Liver (tissue), 9 donors: ENCODE data around the gene TNFAIP3. TPM values are rescaled to one million over a fixed set of nuclear protein-coding genes. Genes with fewer than 3 reads are reported as not detected.

Source experiments
- DNase-seq: peaks from one replicate; pipeline ENCODE4 v3.0.0-alpha.2; 2017; ENCODE audit warnings: low spot score
- H3K27ac ChIP-seq, 2 donors: one replicate each; pipeline ENCODE4 v1.7.0; 2013; ENCODE audit warnings: inconsistent platforms in 2 of 2, low read length in 2 of 2, control low read depth in 1 of 2, low read depth in 1 of 2, mild to moderate bottlenecking in 1 of 2
- H3K27me3 ChIP-seq, 4 donors: one replicate each; pipeline versions ENCODE4 v1.6.1 to v1.7.0; 2013; ENCODE audit warnings: low read length in 3 of 4, inconsistent platforms in 1 of 4, mild to moderate bottlenecking in 1 of 4, moderate library complexity in 1 of 4; ENCODE audit not compliant: control insufficient read depth in 4 of 4, insufficient read depth in 4 of 4
- H3K36me3 ChIP-seq, 4 donors: one replicate each; pipeline versions ENCODE4 v1.6.1 to v1.7.0; 2013; ENCODE audit warnings: low read length in 3 of 4, mild to moderate bottlenecking in 3 of 4, low read depth in 1 of 4, moderate library complexity in 1 of 4; ENCODE audit not compliant: control insufficient read depth in 4 of 4, insufficient read depth in 3 of 4
- H3K4me1 ChIP-seq, 4 donors: one replicate each; pipeline versions ENCODE4 v1.6.1 to v1.7.0; 2013; ENCODE audit warnings: low read length in 3 of 4, mild to moderate bottlenecking in 3 of 4, moderate library complexity in 1 of 4; ENCODE audit not compliant: control insufficient read depth in 4 of 4, insufficient read depth in 4 of 4
- H3K4me3 ChIP-seq, 3 donors: one replicate each; pipeline versions ENCODE4 v1.6.1 to v1.7.0; 2013; ENCODE audit warnings: low read length in 3 of 3, control low read depth in 1 of 3, low read depth in 1 of 3, mild to moderate bottlenecking in 1 of 3
- H3K9ac ChIP-seq, 2 donors: one replicate each; pipeline ENCODE4 v1.7.0; 2013; ENCODE audit warnings: low read length in 2 of 2, mild to moderate bottlenecking in 2 of 2, moderate library complexity in 2 of 2, control low read depth in 1 of 2, low read depth in 1 of 2
- H3K9me3 ChIP-seq, 4 donors: one replicate each; pipeline versions ENCODE4 v1.6.1 to v1.7.0; 2013; ENCODE audit warnings: low read length in 3 of 4; ENCODE audit not compliant: control insufficient read depth in 4 of 4
- ATF3 ChIP-seq: IDR thresholded peaks from 2 replicates; pipeline ENCODE4 v1.6.1; 2016; ENCODE audit warnings: antibody characterized with exemption
- CTCF ChIP-seq: fragments of 150-350 bp; IDR thresholded peaks from 2 replicates; pipeline ENCODE4 v1.5.1; 2017; ENCODE audit warnings: improper control_type of control experiment, low read depth, low read length; ENCODE audit not compliant: missing input control
- EGR1 ChIP-seq, 2 donors: IDR thresholded peaks; 2 replicates each; pipeline ENCODE4 v1.6.1; 2016 to 2018; ENCODE audit warnings: antibody characterized with exemption in 2 of 2, low read depth in 2 of 2
- FOXA1 ChIP-seq: IDR thresholded peaks from 2 replicates; pipeline ENCODE4 v1.6.1; 2016; ENCODE audit warnings: antibody characterized with exemption
- FOXA2 ChIP-seq: IDR thresholded peaks from 2 replicates; pipeline ENCODE4 v1.6.1; 2016; ENCODE audit warnings: antibody characterized with exemption
- GABPA ChIP-seq, 2 donors: IDR thresholded peaks in 1 of 2; conservative IDR thresholded peaks in 1 of 2; 2 replicates each; pipeline ENCODE4 v1.6.1; 2016; ENCODE audit warnings: antibody characterized with exemption in 2 of 2, mild to moderate bottlenecking in 1 of 2, moderate library complexity in 1 of 2
- HNF4A ChIP-seq, 2 donors: conservative IDR thresholded peaks; 2 replicates each; pipeline ENCODE4 v1.6.1; 2016; ENCODE audit warnings: antibody characterized with exemption in 2 of 2, mild to moderate bottlenecking in 2 of 2
- HNF4G ChIP-seq: IDR thresholded peaks from 2 replicates; pipeline ENCODE4 v1.6.1; 2016; ENCODE audit warnings: antibody characterized with exemption
- MAX ChIP-seq: IDR thresholded peaks from 2 replicates; pipeline ENCODE4 v1.6.1; 2016; ENCODE audit warnings: antibody characterized with exemption
- NR2F2 ChIP-seq: IDR thresholded peaks from 2 replicates; pipeline ENCODE4 v1.6.1; 2016; ENCODE audit warnings: antibody characterized with exemption
- RAD21 ChIP-seq, 2 donors: IDR thresholded peaks; 2 replicates each; pipeline ENCODE4 v1.6.1; 2016; ENCODE audit warnings: antibody characterized with exemption in 2 of 2, mild to moderate bottlenecking in 2 of 2
- RXRA ChIP-seq, 2 donors: IDR thresholded peaks; 2 replicates each; pipeline ENCODE4 v1.6.1; 2017 to 2018; ENCODE audit warnings: antibody characterized with exemption in 2 of 2, mild to moderate bottlenecking in 1 of 2
- SP1 ChIP-seq: IDR thresholded peaks from 2 replicates; pipeline ENCODE4 v1.6.1; 2018; ENCODE audit warnings: antibody characterized with exemption, mild to moderate bottlenecking
- TAF1 ChIP-seq: conservative IDR thresholded peaks from 2 replicates; pipeline ENCODE4 v1.6.1; 2016; ENCODE audit warnings: antibody characterized with exemption, mild to moderate bottlenecking
- YY1 ChIP-seq: IDR thresholded peaks from 2 replicates; pipeline ENCODE4 v1.6.1; 2016; ENCODE audit warnings: antibody characterized with exemption, mild to moderate bottlenecking
- WGBS: extraction: QIAGEN DNeasy Blood & Tissue Kit; methylation state at CpG from one replicate; pipeline ENCODE4 v1.1.7; 2013; 5-methylcytosine and 5-hydroxymethylcytosine counted together
- polyA plus RNA-seq, 2 donors: library from polyadenylated mRNA; stranded (reverse) in 1 of 2; unstranded in 1 of 2; fragments of 200-250 nt in 1 of 2; fragments of >200 nt in 1 of 2; fragmentation: Nextera tagmentation in 1 of 2; extraction: Ambion mirVana in 1 of 2; gene quantifications; one replicate each; pipeline versions ENCODE4 v1.2.1 to v1.2.3, GENCODE V29; 2013 to 2015
- total RNA-seq, 2 donors: library from RNA; depleted of rRNA; stranded (reverse); fragments of >200 nt; gene quantifications; one replicate each; pipeline ENCODE4 v1.2.3, GENCODE V29; 2014
- TF ChIP-seq, protein P1 (sequence below): IDR thresholded peaks from 2 replicates; pipeline ENCODE4 v1.6.1; 2016; ENCODE audit warnings: antibody characterized with exemption, mild to moderate bottlenecking
- TF ChIP-seq, protein P2 (sequence below): IDR thresholded peaks from 2 replicates; pipeline ENCODE4 v1.6.1; 2016; ENCODE audit warnings: antibody characterized with exemption
- donor health status: healthy.
- donor health status: healthy.
- donor health status: healthy.
- donor health status: healthy.
- donor health status: healthy.

The TNFAIP3 gene
- total and polyA plus RNA-seq, 4 donors = 4.5 to 8.0 (median 6.7) TPM

DNA sequence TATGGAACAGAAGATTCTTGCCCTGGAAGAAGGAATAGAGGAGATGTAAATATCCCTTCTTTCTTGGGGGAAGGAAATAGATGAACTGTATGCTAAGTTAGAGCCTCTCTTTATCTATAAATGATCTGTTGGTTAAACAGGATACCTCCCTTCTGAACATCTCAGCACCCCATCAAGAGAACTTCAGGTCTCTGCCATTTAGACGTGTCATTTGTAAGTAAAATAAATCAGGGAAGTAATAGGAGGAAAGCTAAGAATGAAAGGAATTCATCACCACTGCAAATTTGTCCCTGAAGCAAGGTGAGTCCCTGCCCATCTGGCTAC, 42.5 kb upstream of the TNFAIP3 start:
- Histone ChIP-seq H3K27me3 (no peaks in the 10 kb centered on the region), H3K9ac (no peak overlapping the region), H3K4me1 (no peaks in the 10 kb centered on the region), H3K27ac (peak overlapping the region in 1 of 2 donors; percentile 35), H3K9me3 (no peaks in the 10 kb centered on the region), H3K4me3 (no peak overlapping the region), H3K36me3 (no peaks in the 10 kb centered on the region)
- no peak for DNase-seq
- WGBS = 50% methylated on average over 1 of the region's 1 CpG
- no peak for TF ChIP-seq TAF1
- TF ChIP-seq FOXA1 = no peak
- TF ChIP-seq, protein P1, sequence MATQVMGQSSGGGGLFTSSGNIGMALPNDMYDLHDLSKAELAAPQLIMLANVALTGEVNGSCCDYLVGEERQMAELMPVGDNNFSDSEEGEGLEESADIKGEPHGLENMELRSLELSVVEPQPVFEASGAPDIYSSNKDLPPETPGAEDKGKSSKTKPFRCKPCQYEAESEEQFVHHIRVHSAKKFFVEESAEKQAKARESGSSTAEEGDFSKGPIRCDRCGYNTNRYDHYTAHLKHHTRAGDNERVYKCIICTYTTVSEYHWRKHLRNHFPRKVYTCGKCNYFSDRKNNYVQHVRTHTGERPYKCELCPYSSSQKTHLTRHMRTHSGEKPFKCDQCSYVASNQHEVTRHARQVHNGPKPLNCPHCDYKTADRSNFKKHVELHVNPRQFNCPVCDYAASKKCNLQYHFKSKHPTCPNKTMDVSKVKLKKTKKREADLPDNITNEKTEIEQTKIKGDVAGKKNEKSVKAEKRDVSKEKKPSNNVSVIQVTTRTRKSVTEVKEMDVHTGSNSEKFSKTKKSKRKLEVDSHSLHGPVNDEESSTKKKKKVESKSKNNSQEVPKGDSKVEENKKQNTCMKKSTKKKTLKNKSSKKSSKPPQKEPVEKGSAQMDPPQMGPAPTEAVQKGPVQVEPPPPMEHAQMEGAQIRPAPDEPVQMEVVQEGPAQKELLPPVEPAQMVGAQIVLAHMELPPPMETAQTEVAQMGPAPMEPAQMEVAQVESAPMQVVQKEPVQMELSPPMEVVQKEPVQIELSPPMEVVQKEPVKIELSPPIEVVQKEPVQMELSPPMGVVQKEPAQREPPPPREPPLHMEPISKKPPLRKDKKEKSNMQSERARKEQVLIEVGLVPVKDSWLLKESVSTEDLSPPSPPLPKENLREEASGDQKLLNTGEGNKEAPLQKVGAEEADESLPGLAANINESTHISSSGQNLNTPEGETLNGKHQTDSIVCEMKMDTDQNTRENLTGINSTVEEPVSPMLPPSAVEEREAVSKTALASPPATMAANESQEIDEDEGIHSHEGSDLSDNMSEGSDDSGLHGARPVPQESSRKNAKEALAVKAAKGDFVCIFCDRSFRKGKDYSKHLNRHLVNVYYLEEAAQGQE = no peak
- TF ChIP-seq HNF4A (conservative IDR thresholded peaks at IDR 0.05) = no peak
- TF ChIP-seq SP1 = no peak
- TF ChIP-seq, protein P2, sequence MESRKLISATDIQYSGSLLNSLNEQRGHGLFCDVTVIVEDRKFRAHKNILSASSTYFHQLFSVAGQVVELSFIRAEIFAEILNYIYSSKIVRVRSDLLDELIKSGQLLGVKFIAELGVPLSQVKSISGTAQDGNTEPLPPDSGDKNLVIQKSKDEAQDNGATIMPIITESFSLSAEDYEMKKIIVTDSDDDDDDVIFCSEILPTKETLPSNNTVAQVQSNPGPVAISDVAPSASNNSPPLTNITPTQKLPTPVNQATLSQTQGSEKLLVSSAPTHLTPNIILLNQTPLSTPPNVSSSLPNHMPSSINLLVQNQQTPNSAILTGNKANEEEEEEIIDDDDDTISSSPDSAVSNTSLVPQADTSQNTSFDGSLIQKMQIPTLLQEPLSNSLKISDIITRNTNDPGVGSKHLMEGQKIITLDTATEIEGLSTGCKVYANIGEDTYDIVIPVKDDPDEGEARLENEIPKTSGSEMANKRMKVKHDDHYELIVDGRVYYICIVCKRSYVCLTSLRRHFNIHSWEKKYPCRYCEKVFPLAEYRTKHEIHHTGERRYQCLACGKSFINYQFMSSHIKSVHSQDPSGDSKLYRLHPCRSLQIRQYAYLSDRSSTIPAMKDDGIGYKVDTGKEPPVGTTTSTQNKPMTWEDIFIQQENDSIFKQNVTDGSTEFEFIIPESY = no peak
- TF ChIP-seq MAX = no peak
- no peak for TF ChIP-seq GABPA (IDR thresholded peaks at IDR 0.05 in 1 of 2, conservative IDR thresholded peaks at IDR 0.05 in 1 of 2)
- TF ChIP-seq CTCF = no peak
- no peak for TF ChIP-seq RAD21 (IDR thresholded peaks at IDR 0.05)
- TF ChIP-seq FOXA2 = no peak
- no peak for TF ChIP-seq HNF4G
- no peak for TF ChIP-seq RXRA (IDR thresholded peaks at IDR 0.05)
- no peak for TF ChIP-seq NR2F2
- no peak for TF ChIP-seq EGR1 (IDR thresholded peaks at IDR 0.05; ENCODE audit: low read depth in 2 of 2)
- no peak for TF ChIP-seq YY1
- TF ChIP-seq ATF3 = no peak

DNA sequence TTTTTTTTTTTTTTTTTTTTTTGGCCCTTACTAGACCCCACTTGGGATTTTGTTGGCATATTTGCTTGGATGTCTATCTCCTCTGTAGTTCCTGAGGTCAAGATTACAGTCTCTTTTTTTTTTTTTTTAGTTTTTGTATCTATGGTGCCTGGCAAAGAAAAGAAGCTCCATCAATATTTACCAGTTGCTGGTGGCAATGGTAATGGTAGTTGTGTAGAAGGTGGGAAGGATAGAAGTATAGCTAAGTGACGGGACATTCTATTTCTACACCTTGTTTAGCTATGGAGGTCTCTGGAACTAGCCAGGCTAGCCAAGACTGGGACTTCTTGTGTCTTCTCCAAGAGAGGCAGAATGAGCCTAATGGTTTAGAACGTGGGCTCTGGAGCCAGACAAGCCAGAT, 42.2 kb upstream of the TNFAIP3 start:
- DNase-seq = no peak
- 80% methylated on average over 2 of the region's 2 CpGs for WGBS
- Histone ChIP-seq H3K27ac (no peak overlapping the region), H3K9ac (no peak overlapping the region), H3K4me3 (no peak overlapping the region), H3K36me3 (no peaks in the 10 kb centered on the region), H3K27me3 (no peaks in the 10 kb centered on the region), H3K9me3 (no peaks in the 10 kb centered on the region), H3K4me1 (no peaks in the 10 kb centered on the region)
- TF ChIP-seq RAD21 (IDR thresholded peaks at IDR 0.05) (no peak), HNF4A (conservative IDR thresholded peaks at IDR 0.05) (no peak), TAF1 (no peak)
